GOT3 (cell line): ENCODE results near the gene RNF144A.
"Not testable (repeated sequence)": the region's sequence is repeated elsewhere in the genome, so short reads cannot be mapped to it uniquely, and the experiment has no call there.

Source experiments
- DNase-seq: peaks from one replicate; lab custom pipeline; 2025; ENCODE audit warnings: mixed read lengths; lab: John Stamatoyannopoulos, UW

The RNF144A gene

GRCh38 chr2:6972067-6972710, 55.0 kb downstream of the RNF144A start:
- no peak for DNase-seq

- DNase-seq = no peak
These were observed 56.8 kb downstream of the RNF144A start for GRCh38 chr2:6973895-6974545.

- no peak for DNase-seq
These were observed 58.8 kb downstream of the RNF144A start for GRCh38 chr2:6975988-6976387.

- DNase-seq = no peak
These were observed 60.0 kb downstream of the RNF144A start for GRCh38 chr2:6977113-6977741.

- DNase-seq = no peak
These were observed 60.6 kb downstream of the RNF144A start for GRCh38 chr2:6977786-6978185.

- DNase-seq = no peak
These were observed 61.8 kb downstream of the RNF144A start for GRCh38 chr2:6978991-6979390.

- DNase-seq = no peak
These were observed 65.2 kb downstream of the RNF144A start for GRCh38 chr2:6982449-6982848.

- DNase-seq = no peak
These were observed 65.8 kb downstream of the RNF144A start for GRCh38 chr2:6982934-6983589.

GRCh38 chr2:6986301-6986911, 69.2 kb downstream of the RNF144A start:
- DNase-seq = no peak

- no peak for DNase-seq
These were observed 69.7 kb downstream of the RNF144A start for GRCh38 chr2:6986912-6987361.

- no peak for DNase-seq
These were observed 73.7 kb downstream of the RNF144A start for GRCh38 chr2:6990871-6991270.

- no peak for DNase-seq
These were observed 75.6 kb downstream of the RNF144A start for GRCh38 chr2:6992794-6993228.

- DNase-seq = no peak
These were observed 76.0 kb downstream of the RNF144A start for GRCh38 chr2:6993229-6993640.

- DNase-seq = no peak
These were observed 76.7 kb downstream of the RNF144A start for GRCh38 chr2:6993936-6994335.

GRCh38 chr2:6994536-6995128, 77.4 kb downstream of the RNF144A start:
- no peak for DNase-seq

GRCh38 chr2:6995391-6996097, 78.3 kb downstream of the RNF144A start:
- no peak for DNase-seq

GRCh38 chr2:6999211-6999877, 82.1 kb downstream of the RNF144A start:
- no peak for DNase-seq

GRCh38 chr2:7001395-7001794, 84.2 kb downstream of the RNF144A start:
- not testable (repeated sequence) for DNase-seq

GRCh38 chr2:7003895-7004294, 86.7 kb downstream of the RNF144A start:
- DNase-seq = no peak

GRCh38 chr2:7004636-7005035, 87.4 kb downstream of the RNF144A start:
- no peak for DNase-seq

- DNase-seq = no peak
These were observed 90.3 kb downstream of the RNF144A start for GRCh38 chr2:7007488-7007845.
